AG09309 (cell line): Measurements from ENCODE around the gene NOTO.
A peak's percentile ranks its signal among the peaks of the same experiment; 100 is the strongest.

Experiments used
- DNase-seq: peaks from one replicate; pipeline ENCODE4 v3.0.0-alpha.2; 2010; ENCODE audit warnings: low read depth
- H3K4me3 ChIP-seq: 2 replicates; pipeline ENCODE4 v1.5.1; 2011; ENCODE audit warnings: mild to moderate bottlenecking, low read depth, low read length, moderate library complexity; ENCODE audit not compliant: control insufficient read depth
- TF ChIP-seq, protein P1 (sequence below): IDR thresholded peaks from 2 replicates; pipeline ENCODE4 v1.5.1; 2011; ENCODE audit warnings: mild to moderate bottlenecking, low read depth, low read length, inconsistent platforms; ENCODE audit not compliant: insufficient read depth, control insufficient read depth; ENCODE audit errors: missing control alignments

NOTO gene

DNA sequence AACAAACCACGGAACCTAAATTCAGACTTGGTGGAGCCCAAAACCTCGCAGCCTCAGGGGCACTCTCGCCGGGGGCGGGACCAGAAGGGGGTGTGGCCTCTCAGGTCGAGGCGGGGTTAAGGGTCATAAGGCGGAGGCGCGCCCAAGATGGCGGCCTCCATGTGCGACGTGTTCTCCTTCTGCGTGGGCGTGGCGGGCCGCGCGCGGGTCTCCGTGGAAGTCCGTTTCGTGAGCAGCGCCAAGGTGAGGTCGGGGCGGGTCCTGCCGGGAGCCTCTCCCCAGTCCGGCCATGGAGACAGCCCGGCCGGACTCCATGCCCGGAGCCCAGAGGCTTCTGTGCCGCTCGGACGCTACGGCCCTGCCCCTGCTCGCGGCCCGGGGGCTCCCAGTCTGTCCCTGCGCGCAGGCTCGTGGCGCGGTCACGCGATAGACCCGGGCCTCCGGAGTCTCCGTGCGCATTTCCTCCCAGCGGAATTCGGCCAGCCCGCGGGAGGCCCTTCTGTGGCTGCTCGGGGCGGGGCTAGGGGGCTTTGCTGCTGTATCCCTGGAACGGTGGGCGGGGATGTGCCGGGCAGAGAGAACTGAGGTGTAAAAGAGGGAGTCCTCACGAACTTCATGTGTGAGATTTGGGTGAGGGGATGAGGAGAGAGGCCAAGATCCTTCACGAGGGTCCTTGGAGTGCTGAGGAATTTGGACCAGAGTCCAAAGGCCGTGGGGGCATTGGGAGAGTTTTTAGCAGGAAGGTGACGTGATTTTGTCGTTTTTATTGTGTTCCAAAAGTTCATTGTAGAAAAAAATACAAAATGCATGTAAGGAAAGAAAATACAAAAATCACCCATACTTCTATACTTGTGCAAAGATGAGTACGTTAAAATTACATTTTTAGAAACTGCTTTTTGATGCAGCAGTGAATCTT, 12.0 kb downstream of the NOTO start, which contains the start of gene SMYD5:
Gene SMYD5 (plus strand): TSS at position 126 of the 916 bp plus-strand sequence. CDS start 22 bp downstream, at position 148.
- H3K4me3 ChIP-seq, result peak within 1 kb of the TSS; percentile 69
- TF ChIP-seq, protein P1, sequence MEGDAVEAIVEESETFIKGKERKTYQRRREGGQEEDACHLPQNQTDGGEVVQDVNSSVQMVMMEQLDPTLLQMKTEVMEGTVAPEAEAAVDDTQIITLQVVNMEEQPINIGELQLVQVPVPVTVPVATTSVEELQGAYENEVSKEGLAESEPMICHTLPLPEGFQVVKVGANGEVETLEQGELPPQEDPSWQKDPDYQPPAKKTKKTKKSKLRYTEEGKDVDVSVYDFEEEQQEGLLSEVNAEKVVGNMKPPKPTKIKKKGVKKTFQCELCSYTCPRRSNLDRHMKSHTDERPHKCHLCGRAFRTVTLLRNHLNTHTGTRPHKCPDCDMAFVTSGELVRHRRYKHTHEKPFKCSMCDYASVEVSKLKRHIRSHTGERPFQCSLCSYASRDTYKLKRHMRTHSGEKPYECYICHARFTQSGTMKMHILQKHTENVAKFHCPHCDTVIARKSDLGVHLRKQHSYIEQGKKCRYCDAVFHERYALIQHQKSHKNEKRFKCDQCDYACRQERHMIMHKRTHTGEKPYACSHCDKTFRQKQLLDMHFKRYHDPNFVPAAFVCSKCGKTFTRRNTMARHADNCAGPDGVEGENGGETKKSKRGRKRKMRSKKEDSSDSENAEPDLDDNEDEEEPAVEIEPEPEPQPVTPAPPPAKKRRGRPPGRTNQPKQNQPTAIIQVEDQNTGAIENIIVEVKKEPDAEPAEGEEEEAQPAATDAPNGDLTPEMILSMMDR, result no peak
- peak; percentile 11 for DNase-seq

DNA sequence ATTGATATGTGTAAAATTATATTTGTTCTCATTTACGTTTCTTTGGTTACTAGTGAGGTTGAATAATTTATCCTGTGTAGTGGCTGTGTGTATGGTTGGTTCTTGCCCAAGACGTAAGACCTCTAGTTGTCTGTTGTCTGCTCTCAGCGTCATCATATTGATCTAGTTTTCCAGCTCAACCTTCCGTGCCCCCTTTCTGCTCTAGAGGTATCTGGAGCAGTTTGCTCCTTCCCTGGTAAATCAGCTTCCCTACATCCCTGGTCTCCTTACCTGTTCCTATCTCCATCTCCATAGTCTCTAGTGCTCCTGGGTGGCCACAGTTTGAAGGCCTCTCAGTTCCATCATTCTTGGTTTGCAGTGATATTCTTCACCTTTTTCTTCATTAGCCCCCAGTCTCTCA, 12.9 kb downstream of the NOTO start:
- DNase-seq, result no peak
- TF ChIP-seq, protein P1, result no peak
- no peak overlapping the region for H3K4me3 ChIP-seq

DNA sequence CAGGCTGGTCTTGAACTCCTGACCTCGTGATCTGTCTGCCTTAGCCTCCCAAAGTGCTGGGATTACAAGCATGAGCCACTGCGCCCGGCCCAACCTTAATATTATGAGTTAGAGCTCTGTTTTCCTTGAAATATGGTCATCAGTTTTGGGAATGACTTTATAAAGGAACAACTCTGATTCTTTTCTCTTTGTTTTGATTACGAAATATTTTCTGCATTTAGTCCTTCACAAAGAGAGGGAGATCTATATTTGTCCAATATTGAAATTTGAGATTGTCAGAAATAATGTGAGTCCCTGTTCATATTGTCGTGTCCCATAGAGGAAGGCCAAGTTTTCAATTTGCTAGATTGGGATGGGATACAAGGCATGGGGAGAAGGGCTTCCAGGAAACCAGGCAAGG, 14.8 kb downstream of the NOTO start:
- DNase-seq, result no peak
- TF ChIP-seq, protein P1, result no peak
- no peak overlapping the region for H3K4me3 ChIP-seq

DNA sequence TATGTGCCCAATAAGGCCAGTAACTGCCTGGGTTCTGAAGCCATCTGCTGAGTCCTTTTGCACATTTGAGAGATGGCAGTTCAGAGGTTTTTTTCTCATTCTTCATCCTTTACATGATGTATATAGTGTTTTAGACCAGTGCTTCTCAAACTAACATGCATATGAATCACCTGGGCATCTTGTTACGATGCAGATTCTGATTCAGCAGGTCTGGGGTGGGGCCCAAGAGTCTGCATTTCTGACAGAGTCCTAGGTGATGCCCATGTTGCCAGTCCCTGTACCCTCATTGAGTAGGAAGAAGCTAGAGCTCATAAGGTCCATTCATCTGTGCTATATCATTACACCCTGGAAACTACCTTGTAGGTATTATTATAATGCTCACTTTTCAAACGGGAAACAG, 15.5 kb downstream of the NOTO start:
- no peak for DNase-seq
- TF ChIP-seq, protein P1, result no peak
- H3K4me3 ChIP-seq, result no peak overlapping the region

DNA sequence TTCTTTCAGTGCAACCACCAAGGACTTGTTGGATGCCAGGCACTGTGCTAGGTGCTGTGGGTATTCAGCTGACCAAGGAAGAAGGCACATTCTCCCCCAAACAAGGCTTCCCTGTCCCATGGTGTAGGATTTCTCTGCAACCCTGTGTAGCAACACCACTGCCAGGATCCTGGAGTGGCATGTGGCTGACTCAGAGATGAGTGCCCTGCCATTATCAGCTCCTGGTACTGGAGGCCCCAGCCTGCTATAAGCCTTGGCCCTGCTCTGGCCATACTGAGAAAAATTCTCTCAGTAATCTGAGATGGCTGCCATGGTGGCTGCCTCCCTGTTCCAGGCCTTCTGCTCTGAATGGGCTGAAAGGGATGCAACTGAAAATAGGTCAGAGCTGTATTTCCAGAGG, 15.9 kb downstream of the NOTO start:
- H3K4me3 ChIP-seq, result no peak overlapping the region
- TF ChIP-seq, protein P1, result no peak
- DNase-seq, result no peak

DNA sequence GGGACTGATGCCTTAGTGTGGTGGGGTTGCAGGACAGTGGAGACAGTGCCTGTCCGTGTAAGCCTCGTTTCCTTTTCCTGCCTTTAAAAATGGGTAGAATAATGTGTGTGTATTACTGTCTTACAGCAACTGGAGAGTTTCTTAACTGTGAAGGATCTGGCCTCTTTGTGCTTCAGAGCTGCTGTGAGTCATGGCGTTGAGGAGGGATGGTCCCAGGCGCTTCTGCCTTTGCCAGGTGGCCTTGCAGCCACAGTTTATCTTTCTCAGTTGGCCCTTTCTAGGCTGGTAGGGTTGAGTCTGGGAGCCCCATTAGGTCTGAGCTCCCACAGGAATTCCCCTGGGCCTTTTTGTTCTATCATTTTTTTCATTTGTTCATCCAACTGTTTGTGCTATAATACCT, 21.4 kb downstream of the NOTO start:
- no peak for DNase-seq
- TF ChIP-seq, protein P1, result no peak
- no peak overlapping the region for H3K4me3 ChIP-seq
